DMS 273 (cell line): Measurements from ENCODE around the gene TACC2.
"Not testable (repeated sequence)": the region's sequence is repeated elsewhere in the genome, so short reads cannot be mapped to it uniquely, and the experiment has no call there.

ENCODE experiments used
- DNase-seq: peaks from one replicate; lab custom pipeline; 2025; ENCODE audit not compliant: unreplicated experiment; lab: John Stamatoyannopoulos, UW

Gene TACC2

DNA sequence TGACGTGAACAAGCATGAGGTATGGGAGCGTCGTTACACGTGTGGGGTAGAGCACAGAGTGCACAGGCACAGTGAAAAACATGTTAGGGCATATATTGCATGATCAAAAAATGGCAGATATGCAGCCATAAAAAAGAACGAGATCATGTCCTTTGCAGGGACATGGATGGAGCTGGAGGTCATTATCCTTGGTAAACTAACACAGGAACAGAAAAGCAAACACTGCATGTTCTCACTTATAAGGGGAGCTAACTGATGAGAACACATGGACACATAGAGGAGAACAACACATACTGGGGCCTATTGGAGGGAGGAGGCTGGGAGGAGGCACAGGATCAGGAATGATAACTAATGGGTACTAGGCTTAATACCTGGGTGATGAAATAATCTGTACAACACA lies 66.3 kb downstream of the TACC2 start:
- no peak for DNase-seq

DNA sequence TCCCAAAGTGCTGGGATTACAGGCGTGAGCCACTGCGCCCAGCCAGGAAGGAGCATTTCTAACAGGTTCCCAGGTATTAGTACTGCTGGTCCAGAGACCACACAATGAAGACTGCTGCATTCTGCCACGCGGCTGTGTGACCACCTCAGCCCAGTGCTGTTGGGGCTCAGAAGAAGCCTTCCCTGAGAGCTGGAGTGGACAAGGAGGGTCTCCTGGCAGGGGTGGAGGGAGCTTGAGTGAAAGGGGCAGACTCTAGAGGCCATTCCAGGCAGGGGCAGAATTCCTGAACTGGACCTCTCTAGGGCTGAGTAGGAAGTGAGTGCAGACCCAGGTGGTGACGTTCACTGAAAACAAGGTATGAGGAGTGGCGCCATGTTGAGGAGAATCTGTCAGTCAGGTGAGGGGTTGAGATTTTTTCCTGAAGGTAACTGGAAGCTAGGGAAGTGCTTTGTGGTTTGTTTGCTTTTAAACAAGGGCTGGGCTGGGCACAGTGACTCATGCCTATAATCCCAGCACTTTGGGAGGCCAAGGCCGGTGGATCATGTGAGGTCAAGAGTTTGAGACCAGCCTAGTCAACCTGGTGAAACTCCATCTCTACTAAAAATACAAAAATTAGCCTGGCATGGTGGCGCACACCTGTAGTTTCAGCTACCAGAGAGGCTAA lies 67.6 kb downstream of the TACC2 start:
- no peak for DNase-seq

DNA sequence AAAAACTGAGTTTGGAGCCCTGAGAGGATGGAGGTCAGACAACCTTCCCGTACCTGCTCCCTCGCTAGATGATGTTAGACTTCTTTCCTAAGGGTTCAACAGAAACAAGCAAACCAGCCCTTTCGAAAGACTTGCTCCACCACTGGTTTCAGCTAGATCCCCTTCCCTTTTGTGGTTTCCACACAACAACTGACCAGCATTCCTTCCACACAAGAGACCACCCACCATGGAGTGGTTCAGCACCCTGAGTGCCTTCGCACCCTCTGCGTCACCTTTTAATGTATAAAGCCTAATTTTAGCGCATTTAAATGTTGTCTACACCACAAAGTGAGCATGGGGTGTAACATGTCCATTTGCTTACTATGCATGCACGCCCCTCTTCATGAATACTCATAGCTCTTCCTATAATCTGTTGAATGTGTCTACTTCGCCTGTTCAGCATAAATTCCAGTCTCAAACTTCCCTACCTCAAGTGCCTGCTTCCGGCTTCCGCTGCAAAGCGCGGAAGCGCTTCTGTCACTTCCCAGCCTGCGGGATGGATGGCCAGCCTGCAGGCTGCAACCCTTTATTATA lies 69.0 kb downstream of the TACC2 start:
- no peak for DNase-seq

DNA sequence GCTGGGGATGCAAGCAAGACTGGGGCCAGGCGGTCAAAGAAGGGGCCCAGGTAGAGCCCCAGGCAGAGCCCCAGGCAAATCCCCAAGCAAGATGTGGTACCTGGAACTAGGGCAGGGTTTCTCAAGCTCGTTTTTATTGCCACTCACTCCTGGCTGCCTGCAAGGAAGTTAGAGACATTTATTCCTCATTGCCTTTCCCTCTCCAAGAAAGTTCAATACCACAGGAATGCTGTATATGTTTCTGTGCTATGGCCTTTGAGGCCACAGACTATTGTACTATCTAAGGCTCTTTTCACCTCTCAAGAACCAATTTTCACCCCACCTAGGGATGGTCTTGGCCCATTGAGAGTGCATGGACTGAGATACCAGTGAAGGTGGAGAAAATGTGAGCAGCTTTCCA lies 71.3 kb downstream of the TACC2 start:
- no peak for DNase-seq

DNA sequence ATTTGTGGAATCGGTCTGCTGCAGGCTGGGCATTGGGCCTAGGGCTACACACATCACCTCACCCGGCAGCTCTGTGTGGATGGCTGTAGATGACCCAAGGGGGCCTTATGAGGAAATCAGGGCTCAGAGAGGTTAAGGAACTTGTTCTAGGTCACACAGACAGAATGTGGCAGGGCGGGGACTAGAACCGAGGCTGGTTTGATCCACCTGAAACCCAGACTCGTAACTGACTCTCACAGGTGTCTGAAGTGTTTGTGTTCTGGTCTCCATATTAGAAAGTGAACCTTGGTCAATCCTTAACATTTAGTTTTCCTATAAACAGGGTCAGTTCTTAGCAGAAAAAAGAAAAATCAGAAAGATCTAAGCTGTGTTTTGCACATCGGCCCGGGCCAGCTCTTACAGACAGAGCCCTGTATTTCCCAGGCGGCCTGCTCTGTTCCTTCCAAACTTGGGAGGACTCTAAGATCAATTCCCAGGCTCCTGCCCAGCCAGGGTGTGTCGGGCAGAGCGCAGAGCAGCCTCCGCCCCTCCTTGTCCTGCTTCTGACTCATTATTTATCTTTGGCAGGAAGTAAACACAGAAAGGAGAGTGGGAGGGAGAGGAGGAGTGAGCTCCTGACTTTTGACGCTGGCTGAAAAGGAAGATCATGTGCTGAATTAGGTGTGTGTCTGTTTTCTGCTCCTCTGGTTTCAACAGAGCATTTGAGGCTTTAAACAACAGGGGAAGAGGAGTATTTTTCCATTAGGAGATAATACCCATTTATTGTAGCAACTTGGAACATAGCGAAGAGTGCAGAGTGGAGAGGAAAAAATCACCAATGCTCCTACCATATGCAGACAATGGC lies 74.1 kb downstream of the TACC2 start:
- peak; percentile 54 for DNase-seq

DNA sequence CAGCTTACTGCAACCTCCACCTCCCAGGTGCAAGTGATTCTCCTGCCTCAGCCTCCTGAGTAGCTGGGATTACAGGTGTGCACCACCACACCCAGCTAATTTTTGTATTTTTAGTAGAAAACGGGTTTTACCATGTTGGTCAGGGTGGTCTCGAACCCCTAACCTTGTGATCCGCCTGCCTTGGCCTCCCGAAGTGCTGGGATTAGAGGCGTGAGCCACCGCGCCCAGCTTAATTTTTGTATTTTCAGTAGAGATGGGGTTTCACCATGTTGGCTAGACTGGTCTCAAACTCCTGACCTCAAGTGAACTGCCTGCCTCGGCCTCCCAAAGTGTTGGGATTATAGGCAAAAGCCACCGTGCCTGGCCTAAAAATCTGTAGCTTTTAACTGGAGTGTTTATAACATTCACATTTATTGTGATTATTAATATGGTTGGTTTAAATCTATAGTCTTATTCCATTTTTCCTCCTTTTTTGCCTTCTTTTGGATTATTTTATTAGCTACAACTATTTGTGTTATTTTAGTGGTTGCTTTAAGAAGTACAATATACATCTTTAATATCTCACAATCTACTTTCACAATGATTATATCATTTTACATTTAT lies 77.5 kb downstream of the TACC2 start:
- not testable (repeated sequence) for DNase-seq

DNA sequence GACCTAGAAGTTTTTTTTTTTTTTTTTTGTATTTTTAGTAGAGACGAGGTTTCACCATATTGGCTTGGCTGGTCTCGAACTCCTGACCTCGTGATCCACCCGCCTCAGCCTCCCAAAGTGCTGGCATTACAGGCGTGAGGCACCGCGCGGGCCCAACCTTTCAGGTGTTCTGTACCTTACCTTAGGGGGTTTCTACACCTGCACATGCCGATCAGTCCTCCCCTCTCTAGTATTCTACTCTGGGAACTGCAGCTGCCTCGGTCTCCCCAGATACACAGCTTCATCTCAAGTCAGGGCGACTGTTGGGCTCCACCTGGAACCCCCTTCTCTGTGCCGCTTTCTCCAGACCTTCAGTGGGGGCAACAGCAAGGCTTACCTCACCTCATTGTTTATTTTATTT lies 79.9 kb downstream of the TACC2 start:
- DNase-seq = no peak

DNA sequence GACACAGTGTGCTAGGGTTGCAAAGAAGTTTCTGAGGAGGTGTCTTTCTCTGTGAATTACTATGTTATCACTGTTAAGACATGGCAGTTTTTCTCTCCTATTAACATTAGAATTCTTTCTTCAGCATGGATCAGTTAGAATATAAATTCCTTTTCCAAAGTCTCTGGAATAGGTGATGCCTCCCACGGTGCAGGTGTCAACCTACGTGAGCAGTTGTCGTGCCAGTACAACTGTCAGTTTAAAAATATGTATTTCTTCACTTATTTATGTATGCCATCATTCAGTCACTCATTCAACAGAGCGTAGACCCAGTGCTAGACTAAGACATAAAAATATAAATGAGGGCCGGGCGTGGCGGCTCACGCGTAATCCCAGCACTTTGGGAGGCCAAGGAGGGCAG lies 83.5 kb downstream of the TACC2 start:
- no peak for DNase-seq

DNA sequence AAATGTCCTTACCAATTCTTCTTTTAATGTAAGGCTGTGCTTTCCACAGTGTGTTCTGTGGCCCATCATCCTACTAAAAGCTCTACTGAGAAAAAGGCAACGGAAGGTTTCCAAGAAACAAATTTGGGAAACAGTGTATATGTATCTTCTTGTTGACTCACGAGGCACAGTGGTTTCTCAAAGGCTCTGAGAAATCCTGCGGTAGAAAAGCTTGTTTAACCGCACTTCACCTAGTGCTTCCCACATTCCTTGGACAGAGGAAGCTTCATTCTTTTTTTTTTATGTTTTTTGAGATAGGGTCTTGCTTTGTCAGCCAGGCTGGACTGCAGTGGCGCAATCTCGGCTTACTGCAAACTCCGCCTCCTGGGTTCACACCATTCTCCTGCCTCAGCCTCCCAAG lies 84.5 kb downstream of the TACC2 start:
- no peak for DNase-seq

DNA sequence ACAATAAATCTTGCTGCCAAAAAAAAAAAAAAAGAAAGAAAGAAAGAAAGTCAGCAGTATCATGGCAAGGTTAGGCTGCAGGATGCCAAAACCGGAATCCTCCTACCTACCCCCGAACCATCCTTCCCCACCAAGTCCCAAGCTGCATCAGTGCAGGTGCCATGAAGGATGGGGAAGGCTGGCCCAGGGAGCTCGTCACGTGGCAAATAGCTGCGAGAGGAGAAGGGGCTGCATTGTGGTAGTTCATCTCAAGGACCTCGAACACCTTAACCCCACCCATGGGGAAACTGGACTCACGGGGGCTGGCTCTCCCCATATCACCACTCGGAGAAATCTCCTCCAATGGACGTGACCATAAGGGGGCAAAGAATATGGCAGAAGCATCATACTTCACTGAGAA lies 86.2 kb downstream of the TACC2 start:
- no peak for DNase-seq

DNA sequence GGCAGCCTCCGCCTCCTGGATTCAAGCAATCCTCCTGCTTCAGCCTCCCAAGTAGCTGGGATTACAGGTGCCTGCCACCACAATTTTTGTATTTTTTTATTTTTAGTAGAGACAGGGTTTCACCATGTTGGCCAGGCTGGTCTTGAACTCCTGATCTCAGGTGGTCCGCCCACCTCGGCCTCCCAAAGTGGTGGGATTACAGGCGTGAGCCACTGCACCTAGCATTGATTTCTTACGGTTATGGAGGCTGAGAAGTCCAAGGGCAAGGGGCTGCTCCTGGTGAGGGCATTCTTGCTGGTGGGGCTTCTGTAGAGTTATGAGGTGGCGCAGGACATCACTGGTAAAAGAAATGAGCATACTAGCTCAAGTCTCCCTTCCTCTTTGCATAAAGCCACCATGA lies 86.9 kb downstream of the TACC2 start:
- DNase-seq = not testable (repeated sequence)

DNA sequence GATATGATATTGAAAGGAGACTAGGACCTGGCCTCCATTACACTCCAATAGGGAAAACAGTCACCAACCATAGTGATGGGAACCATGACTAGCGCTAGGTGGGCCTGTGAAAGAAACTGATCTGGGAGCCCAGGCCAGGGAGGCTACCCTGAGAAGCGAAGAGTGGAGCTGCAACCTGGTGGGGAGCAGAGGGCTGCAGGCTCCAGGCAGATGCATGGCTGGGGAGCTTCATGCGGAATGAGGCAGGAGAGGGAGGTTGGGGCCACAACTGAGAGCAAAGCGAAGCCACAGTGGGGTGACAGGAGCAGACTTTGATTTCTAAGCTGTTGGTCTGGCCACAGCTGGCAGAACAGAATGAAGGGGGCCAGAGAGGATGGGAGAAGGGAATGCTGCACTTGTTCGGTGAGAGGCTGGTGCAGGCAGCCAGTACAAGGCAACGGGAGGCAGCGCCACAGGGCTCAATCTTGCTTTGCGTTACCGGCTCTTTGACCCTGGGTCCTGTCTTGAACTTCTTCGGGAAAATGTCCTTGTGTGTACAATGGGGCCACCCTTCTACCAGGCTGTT lies 88.4 kb downstream of the TACC2 start:
- no peak for DNase-seq

DNA sequence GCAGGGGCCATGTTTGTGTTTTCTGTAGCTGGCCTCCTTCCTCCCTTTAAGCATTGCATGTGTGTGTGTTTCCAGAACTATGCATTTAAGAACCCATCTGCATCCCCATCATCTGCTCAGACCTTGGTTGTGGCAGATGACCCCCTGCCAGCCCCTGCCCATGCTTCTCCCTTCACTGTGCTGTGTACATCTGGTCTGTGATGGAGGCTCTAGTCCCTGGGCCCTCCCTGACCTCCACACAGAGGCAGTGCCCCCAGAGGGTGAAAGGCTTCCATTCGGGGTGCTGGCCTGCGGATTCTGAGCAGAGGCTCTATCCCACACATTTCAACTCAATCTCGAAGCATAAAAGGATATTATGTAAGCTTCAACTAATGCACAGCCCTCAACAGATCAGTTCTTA lies 89.4 kb downstream of the TACC2 start:
- no peak for DNase-seq

DNA sequence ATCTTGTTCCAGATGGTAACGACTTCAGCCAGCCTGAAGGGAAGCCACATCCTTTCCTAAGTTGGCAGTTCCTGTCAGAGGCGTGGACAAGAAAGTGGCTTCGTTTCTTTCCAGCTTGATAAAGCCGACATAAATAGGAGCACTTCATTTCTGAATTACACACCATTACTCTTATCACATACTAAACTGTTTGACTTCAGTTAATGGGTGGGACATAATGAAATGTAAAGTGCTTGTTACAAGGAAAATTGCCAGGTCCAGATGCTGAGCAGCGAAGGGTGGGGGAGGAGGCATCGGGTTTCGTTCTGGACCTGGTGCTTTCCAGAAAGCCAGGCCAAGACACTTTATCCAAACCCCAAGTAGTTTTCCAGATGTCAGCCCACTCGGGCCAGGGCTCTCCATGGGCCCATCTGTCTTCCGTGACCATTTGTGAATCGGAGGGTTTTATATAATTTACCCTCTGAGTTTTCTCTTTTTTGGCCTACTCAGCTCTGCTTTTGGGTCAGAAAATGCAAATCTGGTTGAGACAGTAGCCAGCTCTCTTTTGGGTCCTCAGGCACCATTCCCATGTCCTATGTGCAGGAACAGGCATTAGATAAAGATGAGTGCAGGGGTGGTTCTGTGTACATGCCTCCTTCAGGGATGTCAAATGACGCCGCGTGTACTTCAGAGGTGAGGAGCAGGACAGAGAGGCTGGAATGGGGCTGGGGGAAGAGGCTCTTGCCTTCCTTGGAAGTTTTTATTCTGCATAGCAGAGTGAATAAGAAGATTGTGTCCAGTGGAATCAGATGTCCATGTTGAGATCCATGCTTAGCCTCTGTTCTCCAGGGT lies 90.2 kb downstream of the TACC2 start:
- peak; percentile 86 for DNase-seq

DNA sequence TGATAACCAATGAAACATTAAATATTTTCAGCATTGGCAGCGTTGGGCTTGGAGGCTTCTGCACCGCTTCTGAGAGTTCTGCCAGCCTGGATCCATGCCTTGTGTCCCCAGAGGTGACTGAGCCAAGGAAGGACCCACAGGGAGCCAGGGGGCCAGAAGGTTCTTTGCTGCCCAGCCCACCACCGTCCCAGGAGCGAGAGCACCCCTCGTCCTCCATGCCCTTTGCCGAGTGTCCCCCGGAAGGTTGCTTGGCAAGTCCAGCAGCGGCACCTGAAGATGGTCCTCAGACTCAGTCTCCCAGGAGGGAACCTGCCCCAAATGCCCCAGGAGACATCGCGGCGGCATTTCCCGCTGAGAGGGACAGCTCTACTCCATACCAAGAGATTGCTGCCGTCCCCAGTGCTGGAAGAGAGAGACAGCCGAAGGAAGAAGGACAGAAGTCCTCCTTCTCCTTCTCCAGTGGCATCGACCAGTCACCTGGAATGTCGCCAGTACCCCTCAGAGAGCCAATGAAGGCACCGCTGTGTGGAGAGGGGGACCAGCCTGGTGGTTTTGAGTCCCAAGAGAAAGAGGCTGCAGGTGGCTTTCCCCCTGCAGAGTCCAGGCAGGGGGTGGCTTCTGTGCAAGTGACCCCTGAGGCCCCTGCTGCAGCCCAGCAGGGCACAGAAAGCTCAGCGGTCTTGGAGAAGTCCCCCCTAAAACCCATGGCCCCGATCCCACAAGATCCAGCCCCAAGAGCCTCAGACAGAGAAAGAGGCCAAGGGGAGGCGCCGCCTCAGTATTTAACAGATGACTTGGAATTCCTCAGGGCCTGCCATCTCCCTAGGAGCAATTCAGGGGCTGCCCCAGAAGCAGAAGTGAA lies 93.9 kb downstream of the TACC2 start:
- DNase-seq = no peak

DNA sequence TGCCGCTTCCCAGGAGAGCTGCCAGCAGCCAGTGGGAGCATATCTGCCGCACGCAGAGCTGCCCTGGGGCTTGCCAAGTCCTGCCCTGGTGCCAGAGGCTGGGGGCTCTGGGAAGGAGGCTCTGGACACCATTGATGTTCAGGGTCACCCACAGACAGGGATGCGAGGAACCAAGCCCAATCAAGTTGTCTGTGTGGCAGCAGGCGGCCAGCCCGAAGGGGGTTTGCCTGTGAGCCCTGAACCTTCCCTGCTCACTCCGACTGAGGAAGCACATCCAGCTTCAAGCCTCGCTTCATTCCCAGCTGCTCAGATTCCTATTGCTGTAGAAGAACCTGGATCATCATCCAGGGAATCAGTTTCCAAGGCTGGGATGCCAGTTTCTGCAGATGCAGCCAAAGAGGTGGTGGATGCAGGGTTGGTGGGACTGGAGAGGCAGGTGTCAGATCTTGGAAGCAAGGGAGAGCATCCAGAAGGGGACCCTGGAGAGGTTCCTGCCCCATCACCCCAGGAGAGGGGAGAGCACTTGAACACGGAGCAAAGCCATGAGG lies 94.6 kb downstream of the TACC2 start:
- no peak for DNase-seq

DNA sequence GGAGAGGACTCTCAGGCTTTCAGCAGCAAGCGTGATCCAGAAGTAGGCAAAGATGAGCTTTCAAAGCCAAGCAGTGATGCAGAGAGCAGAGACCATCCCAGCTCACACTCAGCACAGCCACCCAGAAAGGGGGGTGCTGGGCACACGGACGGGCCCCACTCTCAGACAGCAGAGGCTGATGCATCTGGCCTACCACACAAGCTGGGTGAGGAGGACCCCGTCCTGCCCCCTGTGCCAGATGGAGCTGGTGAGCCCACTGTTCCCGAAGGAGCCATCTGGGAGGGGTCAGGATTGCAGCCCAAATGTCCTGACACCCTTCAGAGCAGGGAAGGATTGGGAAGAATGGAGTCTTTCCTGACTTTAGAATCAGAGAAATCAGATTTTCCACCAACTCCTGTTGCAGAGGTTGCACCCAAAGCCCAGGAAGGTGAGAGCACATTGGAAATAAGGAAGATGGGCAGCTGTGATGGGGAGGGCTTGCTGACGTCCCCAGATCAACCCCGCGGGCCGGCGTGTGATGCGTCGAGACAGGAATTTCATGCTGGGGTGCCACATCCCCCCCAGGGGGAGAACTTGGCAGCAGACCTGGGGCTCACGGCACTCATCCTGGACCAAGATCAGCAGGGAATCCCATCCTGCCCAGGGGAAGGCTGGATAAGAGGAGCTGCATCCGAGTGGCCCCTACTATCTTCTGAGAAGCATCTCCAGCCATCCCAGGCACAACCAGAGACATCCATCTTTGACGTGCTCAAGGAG lies 95.5 kb downstream of the TACC2 start:
- DNase-seq = no peak

DNA sequence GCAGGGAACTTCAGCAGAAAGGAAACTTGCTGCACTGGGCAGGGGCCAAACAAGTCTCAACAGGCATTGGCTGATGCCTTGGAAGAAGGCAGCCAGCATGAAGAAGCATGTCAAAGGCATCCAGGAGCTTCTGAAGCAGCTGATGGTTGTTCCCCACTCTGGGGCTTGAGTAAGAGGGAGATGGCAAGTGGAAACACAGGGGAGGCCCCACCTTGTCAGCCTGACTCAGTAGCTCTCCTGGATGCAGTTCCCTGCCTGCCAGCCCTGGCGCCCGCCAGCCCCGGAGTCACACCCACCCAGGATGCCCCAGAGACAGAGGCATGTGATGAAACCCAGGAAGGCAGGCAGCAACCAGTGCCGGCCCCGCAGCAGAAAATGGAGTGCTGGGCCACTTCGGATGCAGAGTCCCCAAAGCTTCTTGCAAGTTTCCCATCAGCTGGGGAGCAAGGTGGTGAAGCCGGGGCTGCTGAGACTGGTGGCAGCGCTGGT lies 96.5 kb downstream of the TACC2 start:
- no peak for DNase-seq
